Nephron (organoid): ENCODE measurements around the gene ODC1.
A peak's percentile ranks its signal among the peaks of the same experiment; 100 is the strongest.

Experiments used
- H3K27ac Mint-ChIP-seq, 3 experiments: 2 replicates each; pipeline ENCODE4 v1.8.0; 2020; ENCODE audit warnings: mixed read lengths in 3 of 3, mild to moderate bottlenecking in 2 of 3, moderate library complexity in 1 of 3
- H3K27me3 Mint-ChIP-seq: 2 replicates; pipeline ENCODE4 v1.8.0; 2021; ENCODE audit warnings: low read depth, mild to moderate bottlenecking, moderate library complexity, mixed read lengths
- H3K36me3 Mint-ChIP-seq: 2 replicates; pipeline ENCODE4 v1.8.0; 2020; ENCODE audit warnings: low read depth, mixed read lengths
- H3K4me1 Mint-ChIP-seq: 2 replicates; pipeline ENCODE4 v1.8.0; 2020; ENCODE audit warnings: mixed read lengths
- H3K4me3 Mint-ChIP-seq, 3 experiments: 2 replicates each; pipeline ENCODE4 v1.8.0; 2020; ENCODE audit warnings: mild to moderate bottlenecking in 3 of 3, mixed read lengths in 3 of 3, moderate library complexity in 2 of 3
- H3K9me3 Mint-ChIP-seq: 2 replicates; pipeline ENCODE4 v1.8.0; 2020; ENCODE audit warnings: mixed read lengths
- TF ChIP-seq, protein P1 (sequence below), 3 experiments: fragments of 200-600 bp; sonication (generic); IDR thresholded peaks; one replicate each; pipeline ENCODE4 v1.5.0; 2021; ENCODE audit warnings: antibody characterized with exemption in 3 of 3; ENCODE audit not compliant: unreplicated experiment in 3 of 3

The ODC1 gene

DNA sequence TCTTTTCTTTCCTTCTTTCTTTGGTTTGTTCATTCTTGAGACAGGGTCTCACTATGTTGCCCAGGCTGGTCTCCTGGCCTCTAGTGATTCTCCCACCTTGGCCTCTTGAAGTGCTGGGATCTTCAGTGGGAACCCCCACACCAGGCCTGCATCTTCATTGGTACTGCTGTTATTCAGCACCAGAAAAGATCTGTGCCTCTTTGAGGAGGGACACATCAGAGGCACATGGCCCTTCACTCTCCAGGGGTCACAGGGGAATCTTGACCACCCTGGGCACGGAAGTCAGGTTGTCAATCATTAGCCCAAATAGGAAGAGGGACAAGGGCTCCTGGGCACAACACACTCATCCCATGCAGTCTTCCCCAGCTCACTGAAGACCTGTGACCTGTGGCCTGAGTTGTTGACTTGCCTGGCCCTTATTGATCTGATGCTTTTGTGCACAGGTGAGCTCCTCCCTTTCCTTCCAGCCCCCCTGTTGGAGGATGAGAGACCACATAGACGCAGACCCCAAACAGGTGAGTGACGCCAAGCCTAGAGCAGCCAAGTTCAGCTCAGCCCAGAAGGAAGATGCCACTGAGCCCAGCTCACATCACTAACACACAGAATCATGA is 33.0 kb upstream of the ODC1 start:
- H3K9me3 Mint-ChIP-seq = no peaks in the 10 kb centered on the region
- no peaks in the 10 kb centered on the region for H3K36me3 Mint-ChIP-seq
- TF ChIP-seq, protein P1, sequence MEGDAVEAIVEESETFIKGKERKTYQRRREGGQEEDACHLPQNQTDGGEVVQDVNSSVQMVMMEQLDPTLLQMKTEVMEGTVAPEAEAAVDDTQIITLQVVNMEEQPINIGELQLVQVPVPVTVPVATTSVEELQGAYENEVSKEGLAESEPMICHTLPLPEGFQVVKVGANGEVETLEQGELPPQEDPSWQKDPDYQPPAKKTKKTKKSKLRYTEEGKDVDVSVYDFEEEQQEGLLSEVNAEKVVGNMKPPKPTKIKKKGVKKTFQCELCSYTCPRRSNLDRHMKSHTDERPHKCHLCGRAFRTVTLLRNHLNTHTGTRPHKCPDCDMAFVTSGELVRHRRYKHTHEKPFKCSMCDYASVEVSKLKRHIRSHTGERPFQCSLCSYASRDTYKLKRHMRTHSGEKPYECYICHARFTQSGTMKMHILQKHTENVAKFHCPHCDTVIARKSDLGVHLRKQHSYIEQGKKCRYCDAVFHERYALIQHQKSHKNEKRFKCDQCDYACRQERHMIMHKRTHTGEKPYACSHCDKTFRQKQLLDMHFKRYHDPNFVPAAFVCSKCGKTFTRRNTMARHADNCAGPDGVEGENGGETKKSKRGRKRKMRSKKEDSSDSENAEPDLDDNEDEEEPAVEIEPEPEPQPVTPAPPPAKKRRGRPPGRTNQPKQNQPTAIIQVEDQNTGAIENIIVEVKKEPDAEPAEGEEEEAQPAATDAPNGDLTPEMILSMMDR (IDR thresholded peaks at IDR 0.05; ENCODE audit: unreplicated experiment in 3 of 3) = no peak
- H3K4me1 Mint-ChIP-seq = peaks cover 19% of the 10 kb centered on the region
- H3K4me3 Mint-ChIP-seq = no peak overlapping the region
- H3K27ac Mint-ChIP-seq = peak overlapping the region in 1 of 3 experiments; percentile 15
- H3K27me3 Mint-ChIP-seq = peaks cover 17% of the 10 kb centered on the region

DNA sequence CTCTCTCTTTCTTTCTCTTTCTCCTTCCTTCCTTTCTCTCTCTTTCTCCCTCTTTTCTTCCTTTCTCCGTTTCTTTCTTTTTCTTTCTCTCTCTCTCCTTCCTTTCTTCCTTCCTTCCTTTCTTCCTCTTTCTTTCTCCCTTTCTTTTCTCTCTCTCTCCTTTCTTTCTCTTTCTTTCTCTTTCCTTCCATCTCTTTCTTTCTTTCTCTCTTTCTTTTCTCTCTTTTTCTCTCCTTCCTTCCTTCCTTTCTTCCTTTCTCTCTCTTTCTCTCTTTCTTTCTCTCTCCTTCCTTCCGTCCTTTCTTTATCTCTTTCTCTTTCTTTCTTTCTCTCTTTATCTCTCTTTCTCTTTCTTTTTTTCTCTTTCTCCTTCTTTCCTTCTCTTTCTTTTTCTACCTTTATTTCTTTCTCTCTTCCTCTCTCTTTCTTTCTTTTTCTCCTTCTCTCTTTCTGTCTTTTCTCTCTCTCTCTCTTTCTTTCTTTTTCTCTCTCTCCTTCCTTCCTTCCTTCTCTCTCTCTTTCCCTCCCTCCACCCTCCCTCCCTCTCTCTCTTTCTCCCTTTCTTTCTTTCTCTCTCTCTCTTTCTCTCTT is 32.3 kb upstream of the ODC1 start:
- H3K4me1 Mint-ChIP-seq = peaks cover 19% of the 10 kb centered on the region
- H3K36me3 Mint-ChIP-seq = no peaks in the 10 kb centered on the region
- TF ChIP-seq, protein P1 (IDR thresholded peaks at IDR 0.05; ENCODE audit: unreplicated experiment in 3 of 3) = no peak
- peaks cover 17% of the 10 kb centered on the region for H3K27me3 Mint-ChIP-seq
- H3K4me3 Mint-ChIP-seq = no peak overlapping the region
- H3K9me3 Mint-ChIP-seq = no peaks in the 10 kb centered on the region
- H3K27ac Mint-ChIP-seq = no peak overlapping the region

DNA sequence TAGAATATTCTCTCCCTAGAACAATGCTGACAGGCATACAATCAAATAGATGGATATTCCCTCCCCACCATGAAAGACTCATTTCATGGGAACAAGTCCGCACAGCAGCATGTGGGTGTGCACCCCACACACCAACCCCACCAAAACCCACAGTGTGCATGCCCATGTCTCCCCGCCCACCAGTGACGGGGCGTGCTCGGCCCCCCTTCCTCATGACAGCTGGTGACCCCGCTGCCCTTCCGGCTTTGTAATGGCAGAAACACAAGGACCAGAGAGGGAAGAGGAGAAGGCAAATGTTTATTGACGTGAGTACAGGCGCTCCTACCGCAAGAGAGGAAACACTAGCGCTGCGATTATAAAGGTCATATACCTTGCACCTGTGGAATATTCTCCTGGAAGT is 30.8 kb upstream of the ODC1 start:
- peaks cover 19% of the 10 kb centered on the region for H3K4me1 Mint-ChIP-seq
- no peaks in the 10 kb centered on the region for H3K9me3 Mint-ChIP-seq
- H3K27me3 Mint-ChIP-seq = peaks cover 17% of the 10 kb centered on the region
- no peaks in the 10 kb centered on the region for H3K36me3 Mint-ChIP-seq
- TF ChIP-seq, protein P1 (IDR thresholded peaks at IDR 0.05; ENCODE audit: unreplicated experiment in 3 of 3) = no peak
- no peak overlapping the region for H3K27ac Mint-ChIP-seq
- no peak overlapping the region for H3K4me3 Mint-ChIP-seq

DNA sequence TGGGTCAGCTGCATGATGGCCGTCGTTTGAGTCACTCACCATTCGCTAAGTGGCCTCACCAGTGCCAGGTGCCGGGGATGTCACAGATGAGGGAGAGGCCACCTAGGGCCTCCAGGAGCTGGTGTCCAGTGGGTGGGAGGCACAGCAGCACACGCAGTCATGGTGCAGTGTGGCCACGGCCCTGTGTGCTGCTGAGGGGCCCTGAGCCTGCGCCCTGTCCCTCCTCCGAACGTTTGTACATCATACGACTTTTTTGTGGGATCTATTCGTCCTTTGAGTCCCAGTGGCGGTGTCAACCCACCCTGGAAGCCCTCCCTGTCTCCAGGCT is 30.1 kb upstream of the ODC1 start:
- H3K9me3 Mint-ChIP-seq = no peaks in the 10 kb centered on the region
- TF ChIP-seq, protein P1 (IDR thresholded peaks at IDR 0.05; ENCODE audit: unreplicated experiment in 3 of 3) = no peak

DNA sequence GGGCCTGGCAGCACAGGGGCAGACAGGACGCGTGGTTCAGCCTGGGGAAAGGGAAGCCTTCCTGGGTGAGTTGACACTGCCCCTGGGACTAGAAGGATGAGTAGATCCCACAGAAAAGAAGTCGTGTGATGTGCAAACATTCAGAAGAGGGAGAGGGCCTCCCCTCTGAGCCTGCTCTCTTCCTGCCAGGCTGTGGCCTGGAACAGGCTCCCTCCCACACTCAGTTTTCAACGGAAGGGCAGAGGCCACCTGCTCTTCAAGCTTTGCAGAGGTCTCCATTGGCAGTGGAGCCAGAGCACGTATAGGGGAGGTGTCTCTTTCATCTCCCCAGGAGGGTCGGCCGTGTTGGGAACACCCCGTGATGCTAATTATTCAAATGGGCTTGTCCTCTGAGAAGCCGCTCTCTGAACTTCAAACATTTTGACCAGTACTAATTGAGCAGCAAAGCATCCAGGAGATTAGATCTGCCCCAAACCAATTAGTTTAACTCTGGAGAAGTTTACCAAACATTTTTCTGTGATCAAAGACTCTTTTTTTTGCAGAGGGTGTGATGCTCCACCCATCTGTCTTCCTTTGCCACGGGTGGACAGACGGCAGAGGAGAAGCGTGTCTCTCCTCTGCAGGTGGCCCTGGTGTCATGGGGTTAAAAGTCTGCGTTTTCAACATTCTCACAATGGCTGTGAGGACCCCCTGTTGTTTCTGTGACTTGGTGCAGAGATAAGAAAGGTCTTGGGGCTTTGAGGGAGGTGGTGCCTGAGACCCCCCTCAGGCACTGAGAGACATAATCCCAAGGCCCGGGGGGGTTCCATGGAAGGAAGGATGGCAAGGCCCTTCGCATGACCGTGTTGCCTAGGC is 29.5 kb upstream of the ODC1 start:
- TF ChIP-seq, protein P1 (IDR thresholded peaks at IDR 0.05; ENCODE audit: unreplicated experiment in 3 of 3) = no peak
- Mint-ChIP-seq H3K27ac (peak overlapping the region in 2 of 3 experiments; percentile 1 to 48), H3K9me3 (no peaks in the 10 kb centered on the region)

More for the DNA sequence above, 30.1 kb upstream of the ODC1 start:
- peaks cover 17% of the 10 kb centered on the region for H3K27me3 Mint-ChIP-seq
- no peaks in the 10 kb centered on the region for H3K36me3 Mint-ChIP-seq
- H3K4me1 Mint-ChIP-seq = peaks cover 19% of the 10 kb centered on the region
- no peak overlapping the region for H3K4me3 Mint-ChIP-seq
- no peak overlapping the region for H3K27ac Mint-ChIP-seq

More for the DNA sequence above, 29.5 kb upstream of the ODC1 start:
- Mint-ChIP-seq H3K4me3 (no peak overlapping the region), H3K36me3 (no peaks in the 10 kb centered on the region), H3K27me3 (peaks cover 21% of the 10 kb centered on the region), H3K4me1 (peaks cover 19% of the 10 kb centered on the region)
